Epithelial cell of proximal tubule (primary cell): ENCODE measurements around the gene ZNRF2. TPM values are rescaled to one million over a fixed set of nuclear protein-coding genes. Genes with fewer than 3 reads are reported as not detected.

Experiments used
- DNase-seq: peaks from one replicate; pipeline ENCODE4 v3.0.0-alpha.2; 2011; ENCODE audit warnings: low read depth
- H3K4me3 ChIP-seq: 2 replicates; pipeline ENCODE4 v1.5.1; 2011; ENCODE audit warnings: low read depth, mild to moderate bottlenecking, low read length
- total RNA-seq: library from RNA; depleted of rRNA; stranded (reverse); fragments of >200 nt; gene quantifications from 2 replicates; pipeline ENCODE4 v1.2.3, GENCODE V29; 2015
- TF ChIP-seq, protein P1 (sequence below): conservative IDR thresholded peaks from 2 replicates; pipeline ENCODE4 v1.5.1; 2012; ENCODE audit warnings: low read depth, mild to moderate bottlenecking, low read length

ZNRF2 gene
- total RNA-seq, 1 donor from 2014 or later = 16.5 TPM

DNA sequence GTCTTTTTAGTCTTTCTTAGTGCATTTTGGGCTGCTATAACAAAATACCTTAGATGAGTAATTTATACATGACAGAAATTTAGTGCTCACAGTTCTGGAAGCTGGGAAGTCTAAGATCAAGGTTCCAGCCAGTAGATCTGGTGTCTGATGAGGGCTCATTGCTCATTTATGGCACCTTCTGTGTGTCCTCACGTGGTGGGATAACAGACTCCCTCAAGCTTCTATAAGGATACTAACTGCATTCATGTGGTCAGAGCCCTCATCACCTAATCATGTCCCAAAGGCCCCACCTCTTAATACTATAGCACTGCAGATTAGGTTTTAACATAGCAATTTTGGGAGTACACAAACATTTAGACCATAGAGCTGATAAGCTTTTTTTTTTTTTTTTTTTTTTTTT lies 80.4 kb downstream of the ZNRF2 start:
- no peak overlapping the region for H3K4me3 ChIP-seq
- DNase-seq = no peak
- TF ChIP-seq, protein P1, sequence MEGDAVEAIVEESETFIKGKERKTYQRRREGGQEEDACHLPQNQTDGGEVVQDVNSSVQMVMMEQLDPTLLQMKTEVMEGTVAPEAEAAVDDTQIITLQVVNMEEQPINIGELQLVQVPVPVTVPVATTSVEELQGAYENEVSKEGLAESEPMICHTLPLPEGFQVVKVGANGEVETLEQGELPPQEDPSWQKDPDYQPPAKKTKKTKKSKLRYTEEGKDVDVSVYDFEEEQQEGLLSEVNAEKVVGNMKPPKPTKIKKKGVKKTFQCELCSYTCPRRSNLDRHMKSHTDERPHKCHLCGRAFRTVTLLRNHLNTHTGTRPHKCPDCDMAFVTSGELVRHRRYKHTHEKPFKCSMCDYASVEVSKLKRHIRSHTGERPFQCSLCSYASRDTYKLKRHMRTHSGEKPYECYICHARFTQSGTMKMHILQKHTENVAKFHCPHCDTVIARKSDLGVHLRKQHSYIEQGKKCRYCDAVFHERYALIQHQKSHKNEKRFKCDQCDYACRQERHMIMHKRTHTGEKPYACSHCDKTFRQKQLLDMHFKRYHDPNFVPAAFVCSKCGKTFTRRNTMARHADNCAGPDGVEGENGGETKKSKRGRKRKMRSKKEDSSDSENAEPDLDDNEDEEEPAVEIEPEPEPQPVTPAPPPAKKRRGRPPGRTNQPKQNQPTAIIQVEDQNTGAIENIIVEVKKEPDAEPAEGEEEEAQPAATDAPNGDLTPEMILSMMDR = no peak

DNA sequence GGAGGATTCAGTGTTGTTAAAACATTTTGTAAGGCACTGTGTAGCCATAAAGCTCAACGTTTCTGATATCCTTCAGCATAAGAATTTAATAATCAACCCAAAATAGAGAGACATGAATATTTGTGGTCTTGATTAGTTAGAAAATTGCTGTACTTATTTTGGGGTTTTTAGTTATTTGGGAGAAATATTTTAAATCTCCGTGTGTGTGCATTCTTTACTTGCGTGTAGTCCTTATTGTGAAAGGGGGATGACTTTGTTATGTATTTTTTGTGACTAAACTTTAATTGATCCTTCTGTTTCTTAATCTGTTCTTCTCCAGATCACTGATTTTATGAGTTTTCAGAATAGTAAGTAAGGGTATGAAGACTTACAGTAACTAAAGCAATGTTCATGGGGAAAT lies 81.2 kb downstream of the ZNRF2 start:
- no peak for DNase-seq
- TF ChIP-seq, protein P1 = no peak
- no peak overlapping the region for H3K4me3 ChIP-seq

DNA sequence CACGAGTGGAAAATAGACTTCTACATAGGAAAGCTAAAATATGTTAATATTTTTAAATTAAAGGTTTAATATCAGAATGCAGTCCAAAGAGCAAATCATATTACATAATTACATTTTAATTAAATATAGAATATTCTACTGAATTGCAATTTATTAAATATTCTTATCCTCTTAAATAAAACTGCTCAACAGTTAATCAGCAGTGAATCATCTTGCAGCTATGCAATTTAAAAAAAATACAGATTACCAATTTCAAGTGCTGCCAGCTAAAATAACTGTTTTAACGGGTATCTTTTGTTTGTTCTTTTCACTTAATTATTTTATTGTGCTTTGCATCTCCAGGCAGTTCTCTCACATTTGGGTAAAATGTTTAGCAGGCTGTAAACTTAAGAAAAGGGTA lies 82.2 kb downstream of the ZNRF2 start:
- H3K4me3 ChIP-seq = no peak overlapping the region
- TF ChIP-seq, protein P1 = no peak
- DNase-seq = no peak

DNA sequence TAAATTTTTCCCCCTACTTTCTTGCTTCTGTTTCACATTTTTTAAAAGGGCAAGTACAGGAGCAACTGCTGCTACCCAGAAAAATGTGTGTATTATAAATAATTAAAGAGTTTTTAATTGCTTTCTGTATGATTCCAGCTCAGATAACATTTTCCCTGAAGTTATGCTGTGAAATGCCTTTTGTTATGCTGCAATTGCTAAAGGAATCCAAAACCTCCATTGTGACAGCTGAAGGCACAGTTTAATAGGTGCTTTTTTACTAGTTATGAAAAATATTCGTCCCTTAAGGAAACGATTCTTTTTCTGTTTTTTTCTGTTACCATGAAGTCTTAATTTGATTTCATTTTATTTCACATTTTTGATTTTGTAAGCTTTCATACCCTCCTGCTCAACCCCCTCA lies 83.2 kb downstream of the ZNRF2 start:
- DNase-seq = no peak
- H3K4me3 ChIP-seq = no peak overlapping the region
- TF ChIP-seq, protein P1 = no peak

DNA sequence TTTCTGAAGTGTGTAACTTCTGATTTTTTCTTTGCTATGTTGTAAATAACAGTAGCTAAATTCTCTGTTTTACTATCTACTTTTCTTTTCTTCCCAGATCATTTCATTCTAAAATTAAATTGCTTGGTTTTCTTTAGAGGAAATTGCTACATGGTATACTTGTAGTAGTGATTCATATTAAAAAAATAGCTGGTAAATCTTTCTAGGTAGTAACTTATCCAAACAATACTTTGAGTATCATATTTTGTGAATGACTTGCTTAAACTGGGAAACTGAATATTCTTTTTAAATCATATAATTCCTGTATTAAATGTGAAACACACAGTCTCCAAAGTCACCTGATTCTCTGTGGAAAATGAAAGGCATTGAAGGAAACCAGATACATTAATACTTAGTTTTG lies 85.5 kb downstream of the ZNRF2 start:
- no peak for DNase-seq
- no peak overlapping the region for H3K4me3 ChIP-seq
- TF ChIP-seq, protein P1 = no peak

DNA sequence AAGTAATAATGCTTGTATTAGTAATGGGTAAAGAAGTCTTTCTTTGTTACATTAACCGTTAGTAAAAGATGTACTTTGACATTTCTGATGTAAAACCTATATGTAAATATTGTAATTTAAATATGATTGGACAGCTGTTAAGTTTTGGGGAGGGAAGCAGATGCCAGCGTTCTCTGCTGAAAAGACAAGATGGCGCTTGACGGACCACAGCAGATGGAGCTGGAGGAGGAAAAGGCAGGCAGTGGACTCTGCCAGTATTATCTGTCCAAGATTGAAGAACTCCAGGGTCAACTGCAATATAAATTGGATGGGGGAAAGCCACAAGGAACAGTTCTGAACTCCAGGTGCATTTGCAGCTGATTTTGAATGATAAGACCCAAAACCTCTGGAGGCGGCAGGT lies 86.9 kb downstream of the ZNRF2 start:
- H3K4me3 ChIP-seq = no peak overlapping the region
- TF ChIP-seq, protein P1 = no peak
- no peak for DNase-seq

DNA sequence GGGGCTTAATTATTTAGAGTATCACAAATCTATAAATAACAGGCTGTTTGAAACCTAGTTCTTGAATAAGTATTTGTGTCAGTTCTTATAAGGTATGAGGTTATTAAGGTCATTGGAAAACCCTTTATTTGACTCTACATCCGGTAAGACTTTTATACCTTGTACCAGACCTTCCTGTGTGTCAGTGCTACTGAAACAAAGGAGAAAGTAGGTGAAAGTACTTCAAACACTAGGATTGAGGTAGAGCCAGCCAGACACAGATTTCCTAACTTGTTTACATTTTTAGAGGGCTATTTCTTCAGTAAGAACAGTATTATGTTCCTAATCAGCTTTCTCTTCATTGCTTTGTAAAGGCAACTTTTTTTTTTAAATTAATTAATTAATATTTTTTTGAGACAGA lies 93.9 kb downstream of the ZNRF2 start:
- DNase-seq = no peak
- no peak overlapping the region for H3K4me3 ChIP-seq
- TF ChIP-seq, protein P1 = no peak
